Colonic mucosa (tissue), 4 donors: ENCODE measurements around the gene SSBP4. TPM values are rescaled to one million over a fixed set of nuclear protein-coding genes. Genes with fewer than 3 reads are reported as not detected.
"Not testable (repeated sequence)": the region's sequence is repeated elsewhere in the genome, so short reads cannot be mapped to it uniquely, and the experiment has no call there.

Source experiments
- DNase-seq: peaks from one replicate; pipeline ENCODE4 v3.0.0-alpha.2; 2020
- H3K27ac ChIP-seq: fragments of 200-600 bp; one replicate; pipeline ENCODE4 v1.8.0; 2021
- H3K27me3 ChIP-seq: fragments of 200-600 bp; one replicate; pipeline ENCODE4 v1.8.0; 2021
- H3K36me3 ChIP-seq: fragments of 200-600 bp; one replicate; pipeline ENCODE4 v1.8.0; 2021
- H3K4me1 ChIP-seq: fragments of 200-600 bp; one replicate; pipeline ENCODE4 v1.8.0; 2021; ENCODE audit warnings: mild to moderate bottlenecking
- H3K4me3 ChIP-seq: fragments of 200-600 bp; one replicate; pipeline ENCODE4 v1.8.0; 2021
- H3K9ac ChIP-seq, 2 donors: one replicate each; pipeline ENCODE4 v1.7.0; 2013; ENCODE audit warnings: control low read depth in 2 of 2, low read depth in 2 of 2, low read length in 2 of 2
- H3K9me3 ChIP-seq: fragments of 200-600 bp; one replicate; pipeline ENCODE4 v1.8.0; 2021
- intact Hi-C: fragments of 100-400 bp; cut with DNase I; formaldehyde crosslinking; loops from one replicate; pipeline ENCODE4 v1.14.1; 2022
- total RNA-seq, 2 donors: library from RNA; stranded (reverse); fragmentation: NEBNext Ultra II Directional in 1 of 2; extraction: Animal tissue kit (Norgen Biotek cat#: 25700) in 1 of 2; gene quantifications; one replicate each; pipeline ENCODE4 v1.2.1, GENCODE V29; 2021
- TF ChIP-seq, protein P1 (sequence below): fragments of 200-600 bp; IDR thresholded peaks from one replicate; pipeline ENCODE4 v1.8.0; 2022; ENCODE audit warnings: antibody characterized with exemption, mild to moderate bottlenecking
- donor health status: healthy.
- donor health status: DM: no; HTN: no; CAD: no.
- donor health status: DM: no; HTN: no; CAD: no.

The SSBP4 gene
- total RNA-seq, 2 donors from 2014 or later, result 40.1 to 77.3 TPM

- Histone ChIP-seq H3K4me3 (no peak overlapping the region), H3K27ac (peak overlapping the region; percentile 60), H3K4me1 (no peaks in the 10 kb centered on the region), H3K27me3 (no peaks in the 10 kb centered on the region), H3K9me3 (no peaks in the 10 kb centered on the region), H3K36me3 (no peaks in the 10 kb centered on the region), H3K9ac (peak overlapping the region in 1 of 2 donors; percentile 73)
- intact Hi-C loops, result no loop called here
- TF ChIP-seq, protein P1, sequence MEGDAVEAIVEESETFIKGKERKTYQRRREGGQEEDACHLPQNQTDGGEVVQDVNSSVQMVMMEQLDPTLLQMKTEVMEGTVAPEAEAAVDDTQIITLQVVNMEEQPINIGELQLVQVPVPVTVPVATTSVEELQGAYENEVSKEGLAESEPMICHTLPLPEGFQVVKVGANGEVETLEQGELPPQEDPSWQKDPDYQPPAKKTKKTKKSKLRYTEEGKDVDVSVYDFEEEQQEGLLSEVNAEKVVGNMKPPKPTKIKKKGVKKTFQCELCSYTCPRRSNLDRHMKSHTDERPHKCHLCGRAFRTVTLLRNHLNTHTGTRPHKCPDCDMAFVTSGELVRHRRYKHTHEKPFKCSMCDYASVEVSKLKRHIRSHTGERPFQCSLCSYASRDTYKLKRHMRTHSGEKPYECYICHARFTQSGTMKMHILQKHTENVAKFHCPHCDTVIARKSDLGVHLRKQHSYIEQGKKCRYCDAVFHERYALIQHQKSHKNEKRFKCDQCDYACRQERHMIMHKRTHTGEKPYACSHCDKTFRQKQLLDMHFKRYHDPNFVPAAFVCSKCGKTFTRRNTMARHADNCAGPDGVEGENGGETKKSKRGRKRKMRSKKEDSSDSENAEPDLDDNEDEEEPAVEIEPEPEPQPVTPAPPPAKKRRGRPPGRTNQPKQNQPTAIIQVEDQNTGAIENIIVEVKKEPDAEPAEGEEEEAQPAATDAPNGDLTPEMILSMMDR, result no peak
- peak; percentile 94 for DNase-seq
Measured at GRCh38 chr19:18379803-18380747, 39.1 kb upstream of the SSBP4 start.

- TF ChIP-seq, protein P1, result no peak
- intact Hi-C loops, result no loop called here
- DNase-seq, result no peak
- Histone ChIP-seq H3K36me3 (no peaks in the 10 kb centered on the region), H3K4me1 (no peaks in the 10 kb centered on the region), H3K27me3 (no peaks in the 10 kb centered on the region), H3K4me3 (no peak overlapping the region), H3K9ac (peak overlapping the region in 1 of 2 donors; percentile 73), H3K27ac (peak overlapping the region; percentile 60), H3K9me3 (no peaks in the 10 kb centered on the region)
Measured at GRCh38 chr19:18380843-18381242, 38.4 kb upstream of the SSBP4 start.

- H3K9me3 ChIP-seq, H3K4me3 ChIP-seq, H3K36me3 ChIP-seq, H3K4me1 ChIP-seq, H3K27me3 ChIP-seq, intact Hi-C loops, H3K9ac ChIP-seq, DNase-seq, H3K27ac ChIP-seq: not testable (repeated sequence)
Measured at GRCh38 chr19:18383622-18384021, 35.6 kb upstream of the SSBP4 start.

DNA sequence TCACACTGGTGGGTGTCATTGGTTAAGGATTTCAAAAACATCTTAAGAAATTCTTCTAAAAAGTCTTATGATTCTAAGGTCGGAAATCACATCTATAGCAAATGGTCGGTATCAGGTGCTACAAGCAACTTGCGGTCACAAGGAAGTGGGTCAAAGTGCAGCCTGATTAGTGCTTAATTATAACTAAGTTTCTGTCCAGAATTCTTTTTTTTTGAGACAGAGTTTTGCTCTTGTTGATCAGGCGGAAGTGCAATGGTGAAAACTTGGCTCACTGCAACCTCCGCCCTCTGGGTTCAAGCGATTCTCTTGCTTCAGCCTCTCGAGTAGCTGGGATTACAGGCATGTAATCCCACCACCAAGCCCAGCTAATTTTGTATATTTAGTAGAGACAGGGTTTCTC lies 34.4 kb upstream of the SSBP4 start:
- Histone ChIP-seq H3K4me1 (no peaks in the 10 kb centered on the region), H3K36me3 (no peaks in the 10 kb centered on the region), H3K9me3 (no peaks in the 10 kb centered on the region), H3K27me3 (no peaks in the 10 kb centered on the region), H3K27ac (no peak overlapping the region), H3K4me3 (no peak overlapping the region), H3K9ac (no peak overlapping the region)
- intact Hi-C loops, result no loop called here
- DNase-seq, result no peak
- TF ChIP-seq, protein P1, result no peak

DNA sequence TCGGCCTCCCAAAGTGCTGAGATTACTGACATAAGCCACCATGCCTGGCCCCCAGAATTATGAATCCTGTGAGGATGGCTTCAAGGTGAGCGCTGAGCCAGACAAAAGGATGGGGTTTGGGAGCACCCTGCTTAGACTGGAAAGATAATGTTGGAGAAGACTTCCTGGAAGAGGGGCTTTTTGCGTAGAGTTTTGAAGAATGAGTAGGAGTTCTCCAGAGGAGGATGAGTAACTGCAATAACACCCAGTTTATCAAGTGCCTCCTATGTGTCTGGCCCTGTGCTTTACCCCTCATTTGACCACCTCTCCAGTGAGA lies 33.9 kb upstream of the SSBP4 start:
- intact Hi-C loops, result no loop called here
- Histone ChIP-seq H3K4me1 (no peaks in the 10 kb centered on the region), H3K9ac (peak overlapping the region; percentile 27 to 99)

More for the DNA sequence above, 33.9 kb upstream of the SSBP4 start:
- no peak for DNase-seq
- no peaks in the 10 kb centered on the region for H3K36me3 ChIP-seq
- TF ChIP-seq, protein P1, result no peak
- peak overlapping the region; percentile 72 for H3K27ac ChIP-seq
- H3K4me3 ChIP-seq, result no peak overlapping the region
- no peaks in the 10 kb centered on the region for H3K9me3 ChIP-seq
- no peaks in the 10 kb centered on the region for H3K27me3 ChIP-seq
